GM12892 (cell line): ENCODE data around the gene USP16.
"Not testable (repeated sequence)": the region's sequence is repeated elsewhere in the genome, so short reads cannot be mapped to it uniquely, and the experiment has no call there.

Experiments used
- POLR2A ChIP-seq: IDR thresholded peaks from 2 replicates; pipeline ENCODE4 v1.6.1; 2011; ENCODE audit warnings: low read depth, low read length, control low read depth
- POLR2AphosphoS5 ChIP-seq: IDR thresholded peaks from 2 replicates; pipeline ENCODE4 v1.6.1; 2011; ENCODE audit warnings: low read depth, low read length, control low read depth
- TAF1 ChIP-seq: IDR thresholded peaks from 2 replicates; pipeline ENCODE4 v1.6.1; 2011; ENCODE audit warnings: low read depth, mild to moderate bottlenecking, control low read depth, low read length, borderline replicate concordance

DNA sequence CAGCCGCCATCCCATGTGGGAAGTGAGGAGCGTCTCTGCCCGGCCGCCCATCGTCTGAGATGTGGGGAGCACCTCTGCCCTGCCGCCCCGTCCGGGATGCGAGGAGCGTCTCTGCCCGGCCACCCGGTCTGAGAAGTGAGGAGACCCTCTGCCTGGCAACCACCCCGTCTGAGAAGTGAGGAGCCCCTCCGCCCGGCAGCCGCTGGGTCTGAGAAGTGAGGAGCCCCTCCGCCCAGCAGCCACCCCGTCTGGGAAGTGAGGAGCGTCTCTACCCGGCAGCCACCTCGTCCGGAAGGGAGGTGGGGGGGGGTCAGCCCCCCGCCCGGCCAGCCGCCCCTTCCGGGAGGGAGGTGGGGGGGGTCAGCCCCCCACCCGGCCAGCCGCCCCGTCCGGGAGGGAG, 13.2 kb upstream of the USP16 start:
- TF ChIP-seq TAF1, POLR2A, POLR2AphosphoS5: not testable (repeated sequence)
